SU-DHL-6 (cell line): ENCODE measurements around the gene HNRNPL.

ENCODE experiments used
- H2AFZ ChIP-seq: fragments of 200-600 bp; sonication (generic); 2 replicates; pipeline ENCODE4 v1.6.1; 2014; ENCODE audit warnings: low read depth, mild to moderate bottlenecking, moderate library complexity, mixed read lengths, antibody characterized with exemption, low read length; ENCODE audit not compliant: severe bottlenecking
- H3F3A ChIP-seq: fragments of 200-600 bp; shearing (Covaris generic); 2 replicates; pipeline ENCODE4 v1.6.0; 2016; ENCODE audit warnings: antibody characterized with exemption, mild to moderate bottlenecking; ENCODE audit not compliant: insufficient read depth
- H3K27ac ChIP-seq: fragments of 200-600 bp; sonication (generic); 2 replicates; pipeline ENCODE4 v1.5.1; 2016; ENCODE audit warnings: low read depth, mild to moderate bottlenecking, low read length, moderate library complexity, mixed read lengths
- H3K27me3 ChIP-seq: fragments of 200-600 bp; sonication (generic), shearing (Covaris generic); 2 replicates; pipeline ENCODE4 v1.6.0; 2014; ENCODE audit warnings: mild to moderate bottlenecking, low read length
- H3K36me3 ChIP-seq: fragments of 200-600 bp; sonication (generic); 2 replicates; pipeline ENCODE4 v1.6.1; 2014; ENCODE audit warnings: mild to moderate bottlenecking, low read length, mixed read lengths
- H3K4me2 ChIP-seq: fragments of 300-600, 200-600 bp; shearing (Covaris generic), sonication (generic); 2 replicates; pipeline ENCODE4 v1.6.0; 2014; ENCODE audit warnings: low read length, low read depth, mild to moderate bottlenecking; ENCODE audit not compliant: poor library complexity, severe bottlenecking
- H3K4me3 ChIP-seq: fragments of 200-600 bp; sonication (generic); 2 replicates; pipeline ENCODE4 v1.5.1; 2014; ENCODE audit warnings: antibody characterized with exemption, low read length, mild to moderate bottlenecking, mixed read lengths; ENCODE audit not compliant: insufficient read depth, poor library complexity, severe bottlenecking
- H3K79me2 ChIP-seq: fragments of 200-600 bp; sonication (generic); 2 replicates; pipeline ENCODE4 v1.6.1; 2014; ENCODE audit warnings: mild to moderate bottlenecking, low read length, moderate library complexity; ENCODE audit not compliant: insufficient read depth
- H3K9ac ChIP-seq: fragments of 200-600 bp; sonication (generic); 2 replicates; pipeline ENCODE4 v1.7.0; 2014; ENCODE audit warnings: mild to moderate bottlenecking, low read length
- H3K9me2 ChIP-seq: fragments of 200-600 bp; sonication (generic); replicated peaks from 2 replicates; pipeline ENCODE4 v1.6.1; 2014; ENCODE audit warnings: low read length; ENCODE audit not compliant: insufficient read depth
- H3K9me3 ChIP-seq: fragments of 200-600 bp; sonication (generic); 2 replicates; pipeline ENCODE4 v1.6.1; 2014; ENCODE audit warnings: low read length, mixed read lengths; ENCODE audit not compliant: insufficient read depth
- H4K20me1 ChIP-seq: fragments of 200-600 bp; sonication (generic); 2 replicates; pipeline ENCODE4 v1.6.1; 2014; ENCODE audit warnings: low read depth, mild to moderate bottlenecking, antibody characterized with exemption, low read length, moderate library complexity, mixed read lengths
- CTCF ChIP-seq: fragments of 200-600 bp; sonication (generic); IDR thresholded peaks from one replicate; pipeline ENCODE4 v1.5.1; 2017; ENCODE audit warnings: antibody characterized with exemption, mild to moderate bottlenecking, low read length, moderate library complexity; ENCODE audit not compliant: insufficient read depth, poor library complexity, severe bottlenecking
- EZH2phosphoT487 ChIP-seq: fragments of 200-600 bp; sonication (generic), shearing (Covaris generic); conservative IDR thresholded peaks from 2 replicates; pipeline ENCODE4 v1.6.1; 2018; ENCODE audit warnings: mild to moderate bottlenecking, antibody characterized with exemption, low read length, moderate library complexity, mixed read lengths

Gene HNRNPL

GRCh38 chr19:38834104-38834490, 15.7 kb downstream of the HNRNPL start:
- Histone ChIP-seq H4K20me1 (no peaks in the 10 kb centered on the region; the same call in 1 of the 2 replicates), H3K9ac (no peak overlapping the region), H3K9me2 (no peaks in the 10 kb centered on the region), H3K36me3 (peaks cover 8% of the 10 kb centered on the region; the same call in 1 of the 2 replicates), H3K9me3 (no peaks in the 10 kb centered on the region), H3K79me2 (peaks cover 11% of the 10 kb centered on the region; the same call in 1 of the 2 replicates), H3K27me3 (no peaks in the 10 kb centered on the region), H2AFZ (no peak overlapping the region), H3F3A (peaks cover 53% of the 10 kb centered on the region), H3K27ac (peak overlapping the region; percentile 38), H3K4me2 (no peak overlapping the region), H3K4me3 (no peak overlapping the region)
- TF ChIP-seq CTCF = no peak
- TF ChIP-seq EZH2phosphoT487 = no peak

GRCh38 chr19:38833092-38833425, 16.7 kb downstream of the HNRNPL start:
- H3K27me3 ChIP-seq = no peaks in the 10 kb centered on the region
- peak overlapping the region; percentile 43 for H3K27ac ChIP-seq
- H4K20me1 ChIP-seq = no peaks in the 10 kb centered on the region; the same call in 1 of the 2 replicates
- H3K36me3 ChIP-seq = peaks cover 4% of the 10 kb centered on the region; the same call in 1 of the 2 replicates
- no peak overlapping the region for H3K9ac ChIP-seq
- peaks cover 11% of the 10 kb centered on the region; the same call in 1 of the 2 replicates for H3K79me2 ChIP-seq
- H3K4me2 ChIP-seq = no peak overlapping the region
- H3K4me3 ChIP-seq = no peak overlapping the region
- H3K9me3 ChIP-seq = no peaks in the 10 kb centered on the region
- no peak for TF ChIP-seq EZH2phosphoT487
- TF ChIP-seq CTCF = no peak
- H2AFZ ChIP-seq = no peak overlapping the region
- H3F3A ChIP-seq = peaks cover 50% of the 10 kb centered on the region
- H3K9me2 ChIP-seq = no peaks in the 10 kb centered on the region

GRCh38 chr19:38831142-38831605, 18.6 kb downstream of the HNRNPL start:
- TF ChIP-seq EZH2phosphoT487 (no peak), CTCF (no peak)
- Histone ChIP-seq H3K36me3 (no peaks in the 10 kb centered on the region), H3K9ac (peak overlapping the region; percentile 84), H3K27ac (peak overlapping the region; percentile 63), H3K79me2 (peaks cover 11% of the 10 kb centered on the region; the same call in 1 of the 2 replicates), H3K9me2 (no peaks in the 10 kb centered on the region), H3K4me2 (peak overlapping the region; percentile 65), H3K9me3 (no peaks in the 10 kb centered on the region), H3F3A (peaks cover 31% of the 10 kb centered on the region), H4K20me1 (no peaks in the 10 kb centered on the region), H3K27me3 (no peaks in the 10 kb centered on the region), H2AFZ (peak overlapping the region; percentile 87), H3K4me3 (peak overlapping the region; percentile 69)
